Ishikawa (cell line): ENCODE data around the gene HSPB7.

Experiments used
- CEBPB ChIP-seq: IDR thresholded peaks from 2 replicates; pipeline ENCODE4 v1.6.1; 2012
- CREB1 ChIP-seq: IDR thresholded peaks from 2 replicates; pipeline ENCODE4 v1.6.1; 2012; ENCODE audit warnings: low read depth
- EGR1 ChIP-seq: IDR thresholded peaks from 2 replicates; pipeline ENCODE4 v1.6.1; 2012
- EP300 ChIP-seq: IDR thresholded peaks from 2 replicates; pipeline ENCODE4 v1.6.1; 2012; ENCODE audit warnings: borderline replicate concordance
- FOXM1 ChIP-seq: IDR thresholded peaks from 2 replicates; pipeline ENCODE4 v1.6.1; 2012; ENCODE audit warnings: low read depth, borderline replicate concordance
- MAX ChIP-seq: IDR thresholded peaks from 2 replicates; pipeline ENCODE4 v1.6.1; 2012
- NFIC ChIP-seq: IDR thresholded peaks from 2 replicates; pipeline ENCODE4 v1.6.1; 2012
- RAD21 ChIP-seq: IDR thresholded peaks from 2 replicates; pipeline ENCODE4 v1.6.1; 2012; ENCODE audit warnings: low read depth
- REST ChIP-seq: IDR thresholded peaks from 2 replicates; pipeline ENCODE4 v1.6.1; 2012; ENCODE audit warnings: low read depth, mild to moderate bottlenecking
- TAF1 ChIP-seq: IDR thresholded peaks from 2 replicates; pipeline ENCODE4 v1.6.1; 2012; ENCODE audit warnings: low read depth, mild to moderate bottlenecking
- TCF12 ChIP-seq: IDR thresholded peaks from 2 replicates; pipeline ENCODE4 v1.6.1; 2012; ENCODE audit warnings: low read depth
- TEAD4 ChIP-seq: IDR thresholded peaks from 2 replicates; pipeline ENCODE4 v1.6.1; 2012
- USF1 ChIP-seq: IDR thresholded peaks from 2 replicates; pipeline ENCODE4 v1.6.1; 2012
- YY1 ChIP-seq: IDR thresholded peaks from 2 replicates; pipeline ENCODE4 v1.6.1; 2012; ENCODE audit warnings: low read depth
- ZBTB7A ChIP-seq: IDR thresholded peaks from 2 replicates; pipeline ENCODE4 v1.6.1; 2012; ENCODE audit warnings: low read depth

The HSPB7 gene

GRCh38 chr1:16017461-16018303, at the start of gene HSPB7:
Gene HSPB7 (minus strand): TSS chr1:16018043. CDS start chr1:16017963, 80 bp downstream.
- no peak for TF ChIP-seq CREB1
- no peak for TF ChIP-seq NFIC
- no peak for TF ChIP-seq TAF1
- no peak for TF ChIP-seq RAD21
- no peak for TF ChIP-seq TCF12
- no peak for TF ChIP-seq FOXM1
- no peak for TF ChIP-seq CEBPB
- no peak for TF ChIP-seq TEAD4
- TF ChIP-seq MAX, result no peak
- no peak for TF ChIP-seq EGR1
- no peak for TF ChIP-seq EP300
- TF ChIP-seq REST, result no peak
- TF ChIP-seq YY1, result no peak
- no peak for TF ChIP-seq ZBTB7A

GRCh38 chr1:16067127-16067768, 49.4 kb upstream of the HSPB7 start:
- TF ChIP-seq MAX (no peak), FOXM1 (no peak), REST (no peak), ZBTB7A (no peak)

GRCh38 chr1:16066245-16066644, 48.4 kb upstream of the HSPB7 start:
- TF ChIP-seq TCF12 (no peak), EP300 (no peak), REST (no peak)

GRCh38 chr1:16065269-16065576, 47.4 kb upstream of the HSPB7 start:
- no peak for TF ChIP-seq TAF1
- no peak for TF ChIP-seq CREB1
- TF ChIP-seq EGR1, result no peak
- TF ChIP-seq FOXM1, result no peak
- TF ChIP-seq RAD21, result no peak
- no peak for TF ChIP-seq YY1
- no peak for TF ChIP-seq MAX
- TF ChIP-seq EP300, result no peak
- no peak for TF ChIP-seq TCF12
- TF ChIP-seq USF1, result no peak
- TF ChIP-seq CEBPB, result no peak
- TF ChIP-seq NFIC, result no peak
- TF ChIP-seq REST, result no peak
- no peak for TF ChIP-seq ZBTB7A
- no peak for TF ChIP-seq TEAD4
